Smooth muscle cell (in vitro differentiated cells): ENCODE results near the gene IL1B. TPM values are rescaled to one million over a fixed set of nuclear protein-coding genes. Genes with fewer than 3 reads are reported as not detected.

Experiments used
- DNase-seq: peaks from one replicate; lab custom pipeline; 2025; ENCODE audit not compliant: unreplicated experiment; lab: John Stamatoyannopoulos, UW
- H2AFZ ChIP-seq: fragments of 200-600 bp; sonication (generic); 2 replicates; pipeline ENCODE4 v1.6.0; 2016; ENCODE audit warnings: antibody characterized with exemption, low read depth, mild to moderate bottlenecking
- H3F3A ChIP-seq: fragments of 200-600 bp; sonication (generic); 2 replicates; pipeline ENCODE4 v1.6.0; 2017; ENCODE audit warnings: antibody characterized with exemption, low read depth
- H3K27ac ChIP-seq: fragments of 200-600 bp; sonication (generic); 2 replicates; pipeline ENCODE4 v1.5.1; 2016; ENCODE audit warnings: low read depth, mild to moderate bottlenecking
- H3K27me3 ChIP-seq: fragments of 200-600 bp; sonication (generic); 2 replicates; pipeline ENCODE4 v1.6.1; 2016; ENCODE audit warnings: low read depth, mild to moderate bottlenecking
- H3K36me3 ChIP-seq: fragments of 200-600 bp; sonication (generic); 2 replicates; pipeline ENCODE4 v1.5.1; 2016; ENCODE audit warnings: low read depth
- H3K4me1 ChIP-seq: fragments of 200-600 bp; sonication (generic); 2 replicates; pipeline ENCODE4 v1.5.1; 2016; ENCODE audit warnings: low read depth
- H3K4me2 ChIP-seq: fragments of 200-600 bp; sonication (generic); 2 replicates; pipeline ENCODE4 v1.6.0; 2016; ENCODE audit warnings: mild to moderate bottlenecking
- H3K4me3 ChIP-seq: fragments of 200-600 bp; sonication (generic); 2 replicates; pipeline ENCODE4 v1.5.1; 2016; ENCODE audit warnings: mild to moderate bottlenecking
- H3K79me2 ChIP-seq: fragments of 200-600 bp; sonication (generic); 2 replicates; pipeline ENCODE4 v1.6.0; 2016; ENCODE audit warnings: low read depth, mild to moderate bottlenecking
- H3K9ac ChIP-seq: fragments of 200-600 bp; sonication (generic); 2 replicates; pipeline ENCODE4 v1.6.0; 2016; ENCODE audit warnings: low read depth
- H3K9me3 ChIP-seq: fragments of 200-600 bp; sonication (generic); replicated peaks from 2 replicates; pipeline ENCODE4 v1.5.1; 2016; ENCODE audit warnings: low read depth
- H4K20me1 ChIP-seq: fragments of 200-600 bp; sonication (generic); 2 replicates; pipeline ENCODE4 v1.6.0; 2016; ENCODE audit warnings: low read depth
- CTCF ChIP-seq: fragments of 200-600 bp; sonication (generic); IDR thresholded peaks from 2 replicates; pipeline ENCODE4 v1.5.1; 2017; ENCODE audit warnings: borderline replicate concordance, mild to moderate bottlenecking, antibody characterized with exemption; ENCODE audit not compliant: insufficient read depth, poor library complexity, severe bottlenecking
- WGBS: methylation state at CpG from one replicate; pipeline ENCODE4 v1.1.7; 2016; ENCODE audit warnings: low lambda C conversion rate; 5-methylcytosine and 5-hydroxymethylcytosine counted together
- polyA plus RNA-seq: library from polyadenylated mRNA; unstranded; fragments of >200 nt; fragmentation: Nextera tagmentation; extraction: Ambion mirVana; gene quantifications from 2 replicates; pipeline ENCODE4 v1.2.1, GENCODE V29; 2016
- total RNA-seq: library from RNA; depleted of rRNA; stranded (reverse); fragments of >200 nt; gene quantifications from 2 replicates; pipeline ENCODE4 v1.2.3, GENCODE V29; 2014

Gene IL1B
- total and polyA plus RNA-seq, 2 experiments from 2014 or later: not detected

GRCh38 chr2:112798979-112799975, 37.3 kb downstream of the IL1B start:
- DNase-seq: no peak
- WGBS: 77% methylated on average over 8 of the region's 8 CpGs

GRCh38 chr2:112796486-112796885, 40.1 kb downstream of the IL1B start:
- 53% methylated on average over 1 of the region's 1 CpG for WGBS
- Histone ChIP-seq H3K27me3 (no peaks in the 10 kb centered on the region), H3K27ac (no peak overlapping the region), H4K20me1 (no peaks in the 10 kb centered on the region), H3K4me3 (no peak overlapping the region), H3K9ac (no peak overlapping the region), H3K4me2 (no peak overlapping the region), H3K9me3 (no peaks in the 10 kb centered on the region), H3F3A (peaks cover 15% of the 10 kb centered on the region), H3K36me3 (no peaks in the 10 kb centered on the region), H2AFZ (no peak overlapping the region), H3K4me1 (peaks cover 5% of the 10 kb centered on the region), H3K79me2 (no peaks in the 10 kb centered on the region)
- no peak for TF ChIP-seq CTCF
- no peak for DNase-seq

More at GRCh38 chr2:112798979-112799975, 37.3 kb downstream of the IL1B start:
- Histone ChIP-seq H3K4me3 (no peak overlapping the region), H3K4me1 (no peaks in the 10 kb centered on the region), H3K4me2 (no peak overlapping the region), H4K20me1 (no peaks in the 10 kb centered on the region), H3K27me3 (no peaks in the 10 kb centered on the region), H3K79me2 (no peaks in the 10 kb centered on the region), H3K27ac (peak overlapping the region; percentile 41), H3K9ac (no peak overlapping the region), H3K9me3 (no peaks in the 10 kb centered on the region), H3K36me3 (no peaks in the 10 kb centered on the region), H3F3A (peaks cover 12% of the 10 kb centered on the region), H2AFZ (no peak overlapping the region)
- no peak for TF ChIP-seq CTCF

GRCh38 chr2:112795774-112796173, 40.8 kb downstream of the IL1B start:
- WGBS: 53% methylated on average over 1 of the region's 1 CpG
- no peak overlapping the region for H3K4me3 ChIP-seq
- peak overlapping the region; percentile 94 for H3K27ac ChIP-seq
- TF ChIP-seq CTCF: no peak
- no peaks in the 10 kb centered on the region for H4K20me1 ChIP-seq
- H3K9me3 ChIP-seq: no peaks in the 10 kb centered on the region
- H3K79me2 ChIP-seq: no peaks in the 10 kb centered on the region
- H3K4me2 ChIP-seq: no peak overlapping the region
- H3K4me1 ChIP-seq: peaks cover 5% of the 10 kb centered on the region
- no peaks in the 10 kb centered on the region for H3K27me3 ChIP-seq
- no peak overlapping the region for H3K9ac ChIP-seq
- DNase-seq: no peak
- H2AFZ ChIP-seq: no peak overlapping the region
- H3K36me3 ChIP-seq: no peaks in the 10 kb centered on the region
- H3F3A ChIP-seq: peaks cover 15% of the 10 kb centered on the region
